ENCODE measurements around the gene POLE4.

POLE4 gene, protein sequence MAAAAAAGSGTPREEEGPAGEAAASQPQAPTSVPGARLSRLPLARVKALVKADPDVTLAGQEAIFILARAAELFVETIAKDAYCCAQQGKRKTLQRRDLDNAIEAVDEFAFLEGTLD

DNA sequence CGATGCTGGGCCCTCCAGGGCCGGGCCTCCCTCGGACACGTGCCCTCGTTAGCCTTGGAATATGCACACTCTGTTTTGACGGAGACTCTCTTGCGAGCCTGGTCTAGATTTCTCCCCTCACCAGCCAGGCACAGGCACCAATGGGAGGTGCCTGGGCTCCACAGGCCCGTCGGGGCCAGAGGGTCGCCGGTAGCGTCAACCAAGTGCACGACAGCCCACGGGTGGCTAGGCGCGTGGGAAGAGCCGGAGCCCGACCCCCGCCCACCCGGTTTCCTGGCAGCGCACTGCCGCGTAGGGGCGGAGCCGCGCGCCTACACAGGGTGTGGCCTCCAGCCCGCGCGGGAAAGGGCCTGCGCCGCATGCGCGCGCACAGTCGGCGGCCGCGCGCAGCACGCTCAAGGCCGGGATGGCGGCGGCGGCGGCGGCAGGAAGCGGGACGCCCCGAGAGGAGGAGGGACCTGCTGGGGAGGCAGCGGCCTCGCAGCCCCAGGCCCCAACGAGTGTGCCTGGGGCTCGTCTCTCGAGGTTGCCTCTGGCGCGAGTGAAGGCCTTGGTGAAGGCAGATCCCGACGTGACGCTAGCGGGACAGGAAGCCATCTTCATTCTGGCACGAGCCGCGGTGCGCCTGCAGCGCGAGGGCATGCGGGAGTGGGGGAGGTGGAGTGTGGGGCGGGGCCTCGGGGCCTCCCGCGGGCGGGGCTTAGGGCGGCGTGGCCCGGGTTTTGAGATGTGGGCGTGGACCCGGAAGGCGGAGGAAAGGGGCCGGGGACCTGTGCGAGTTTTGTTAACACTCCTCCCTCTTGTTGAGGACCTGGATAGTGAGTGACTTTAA lies at the start of gene POLE4:
TSS of gene POLE4 (plus strand) at position 370 of the 832 bp plus-strand sequence. CDS start at position 407, 37 bp downstream.
- peak; percentile 94 for DNase-seq

DNA sequence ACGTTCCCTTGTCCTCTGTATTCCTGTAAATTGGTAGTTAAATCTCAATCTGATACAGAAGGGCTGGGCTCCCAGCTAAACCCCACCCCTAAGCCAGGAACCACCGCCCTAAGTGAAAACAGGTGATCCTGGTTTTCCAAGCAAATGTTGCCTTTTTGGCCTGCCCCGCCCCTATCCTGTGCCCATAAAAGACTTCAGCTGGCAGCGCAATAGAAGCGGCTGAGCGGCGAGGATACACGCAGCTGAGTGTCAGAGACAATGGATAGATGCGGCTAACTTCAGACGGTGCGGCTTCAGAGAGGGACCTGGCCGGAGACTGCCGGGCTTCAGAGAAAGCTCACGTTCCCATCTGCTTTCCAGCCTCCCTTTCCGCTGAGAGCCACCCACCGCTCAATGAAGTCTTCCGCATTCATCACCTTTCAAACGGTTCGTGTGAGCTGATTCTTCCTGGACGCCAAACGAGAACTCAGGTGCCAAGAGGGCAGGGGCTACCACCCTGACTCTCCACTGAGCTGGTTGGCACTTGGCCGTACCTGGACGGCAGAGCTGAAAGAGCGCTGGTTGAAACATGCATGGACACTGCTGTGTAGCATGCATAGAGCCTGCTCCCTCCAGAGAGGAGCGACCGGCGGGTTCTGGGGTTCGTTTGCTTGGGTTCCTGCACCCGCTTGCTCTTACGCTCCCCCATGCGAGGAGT lies 49.5 kb upstream of the POLE4 start:
- no peak for DNase-seq

DNA sequence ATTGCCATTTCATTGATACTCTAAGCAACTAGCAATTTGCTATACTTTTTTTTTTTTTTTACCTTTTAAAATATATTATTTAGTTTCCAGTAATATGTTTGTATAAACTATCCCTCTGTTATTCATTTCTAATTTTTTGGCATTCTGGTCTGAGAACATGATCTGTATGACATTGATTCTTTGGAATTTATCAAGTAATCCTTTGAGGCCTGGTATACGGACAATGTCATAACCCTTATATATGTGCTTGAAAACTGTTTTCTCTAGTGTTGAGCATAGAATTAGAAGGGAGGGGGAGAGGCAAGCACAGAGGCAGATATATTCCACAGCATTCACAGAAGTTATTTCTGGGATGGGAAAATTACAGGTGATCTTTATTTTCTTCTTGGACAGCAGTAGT lies 48.2 kb upstream of the POLE4 start:
- DNase-seq, result no peak

DNA sequence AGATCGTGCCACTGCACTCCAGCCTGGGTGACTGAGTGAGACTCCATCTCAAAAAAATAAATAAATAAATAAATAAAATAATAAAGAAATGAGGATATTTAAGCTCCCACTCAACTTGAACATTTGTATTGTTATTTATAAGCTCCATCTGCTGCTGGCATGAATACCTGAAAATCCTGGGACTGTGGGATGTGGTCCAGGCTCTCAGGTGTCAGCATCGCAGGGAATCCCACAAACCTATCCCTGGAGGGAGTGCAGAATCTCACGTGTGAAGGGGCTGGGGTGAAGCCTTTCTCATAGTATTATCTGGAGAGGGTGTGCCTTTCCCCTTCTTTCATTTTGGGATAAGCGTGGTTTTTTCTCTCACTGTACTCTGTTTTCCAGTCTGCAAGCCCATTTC lies 47.4 kb upstream of the POLE4 start:
- no peak for DNase-seq

DNA sequence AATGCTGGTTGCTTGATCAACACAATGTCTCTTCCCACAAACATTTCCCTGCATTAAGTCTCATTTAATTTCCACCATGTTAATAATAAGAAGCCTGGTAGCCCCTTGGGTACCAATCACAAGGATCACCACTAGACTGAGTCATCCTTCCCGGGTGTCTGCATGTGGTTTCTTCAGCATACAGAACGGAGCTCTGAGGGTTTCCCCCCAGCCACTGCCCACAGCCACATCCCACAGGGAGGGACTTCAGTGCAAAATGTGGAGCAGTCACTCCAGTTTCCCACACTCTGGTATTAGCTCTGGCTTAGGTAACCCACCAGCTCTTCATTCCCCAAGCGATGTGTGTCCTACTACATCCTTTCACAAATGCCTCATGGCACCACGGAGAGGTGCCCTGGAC lies 42.7 kb upstream of the POLE4 start:
- DNase-seq, result no peak

DNA sequence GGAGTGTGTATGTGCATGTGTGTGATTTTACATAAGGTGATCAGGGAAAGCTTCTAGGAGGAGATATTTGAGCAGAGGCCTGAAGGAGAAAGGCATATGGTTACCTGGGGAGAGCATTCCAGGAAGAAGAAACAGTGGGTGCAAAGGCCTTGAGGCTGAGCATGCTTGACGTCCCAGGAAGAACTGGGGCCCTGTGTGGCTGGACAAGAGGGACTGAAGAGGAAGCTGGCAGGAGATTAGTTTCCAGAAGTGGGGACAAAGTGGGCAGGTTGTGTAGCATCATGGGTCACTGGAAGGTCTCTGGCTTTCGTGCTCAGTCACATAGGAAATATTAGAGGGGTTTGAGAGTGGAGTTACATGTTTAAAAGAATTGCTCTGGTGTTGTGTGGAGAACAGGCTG lies 42.0 kb upstream of the POLE4 start:
- DNase-seq, result no peak

DNA sequence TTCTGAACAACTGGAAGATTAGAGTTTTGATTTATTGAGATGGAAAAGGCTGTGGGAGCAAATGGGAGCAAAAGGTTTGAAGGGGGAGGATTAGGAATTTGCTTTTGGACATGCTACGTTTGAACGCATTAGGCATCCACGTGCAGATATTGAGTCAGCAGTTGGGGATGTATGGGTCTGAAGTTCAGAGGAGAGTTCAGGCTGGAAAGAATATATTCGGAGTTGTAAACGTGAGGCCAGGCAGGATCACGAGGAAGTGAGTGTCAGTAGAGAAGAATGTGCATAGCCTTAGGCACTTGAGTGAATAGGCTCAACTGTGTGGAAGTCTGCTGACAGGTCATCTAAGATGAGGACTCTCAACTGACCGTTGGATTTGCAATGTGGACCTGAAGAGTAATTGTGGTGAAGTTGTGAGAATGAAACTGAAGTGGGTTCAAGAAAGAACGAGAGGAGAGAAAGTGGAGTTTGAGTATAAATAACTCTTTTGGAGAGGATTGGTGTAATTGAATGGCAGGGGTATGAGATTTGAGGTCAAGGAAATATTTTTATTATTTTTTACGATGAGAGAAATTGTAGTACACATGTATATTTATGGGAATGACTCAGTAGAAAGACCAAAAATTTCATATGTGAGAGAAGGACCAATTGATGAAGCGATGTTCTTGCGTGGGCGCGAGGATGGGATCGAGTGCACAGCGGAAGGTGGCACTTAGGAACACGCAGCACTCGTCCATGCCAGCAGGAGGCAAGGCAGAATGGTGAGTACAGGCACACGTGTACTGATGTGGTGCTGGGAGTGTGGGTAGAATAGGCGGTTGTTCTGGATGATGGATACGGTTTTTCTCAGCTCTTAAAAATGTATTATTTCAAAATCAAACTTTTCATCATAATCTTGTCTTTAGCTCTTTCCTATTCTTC lies 40.5 kb upstream of the POLE4 start:
- DNase-seq, result no peak

DNA sequence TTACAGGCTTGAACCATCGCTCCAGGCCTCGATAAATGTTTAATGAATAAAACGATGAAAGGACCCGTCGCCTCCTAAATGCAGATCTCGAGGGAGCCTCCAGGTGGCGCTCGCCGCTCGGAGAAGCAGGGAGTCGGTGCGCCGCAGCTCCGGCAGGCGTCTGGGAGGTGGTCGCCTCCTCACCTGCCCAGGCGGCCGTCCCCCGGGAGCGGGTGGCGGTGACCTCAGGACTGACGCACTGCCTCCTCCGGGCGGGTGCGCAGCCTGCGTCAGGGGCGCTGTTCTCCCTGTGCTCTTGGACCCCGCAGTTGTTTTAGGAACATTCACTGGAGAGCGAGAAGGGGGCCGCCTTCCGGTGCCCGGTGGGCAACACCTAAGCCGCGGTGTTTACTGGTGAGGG lies 38.6 kb upstream of the POLE4 start:
- peak; percentile 69 for DNase-seq

DNA sequence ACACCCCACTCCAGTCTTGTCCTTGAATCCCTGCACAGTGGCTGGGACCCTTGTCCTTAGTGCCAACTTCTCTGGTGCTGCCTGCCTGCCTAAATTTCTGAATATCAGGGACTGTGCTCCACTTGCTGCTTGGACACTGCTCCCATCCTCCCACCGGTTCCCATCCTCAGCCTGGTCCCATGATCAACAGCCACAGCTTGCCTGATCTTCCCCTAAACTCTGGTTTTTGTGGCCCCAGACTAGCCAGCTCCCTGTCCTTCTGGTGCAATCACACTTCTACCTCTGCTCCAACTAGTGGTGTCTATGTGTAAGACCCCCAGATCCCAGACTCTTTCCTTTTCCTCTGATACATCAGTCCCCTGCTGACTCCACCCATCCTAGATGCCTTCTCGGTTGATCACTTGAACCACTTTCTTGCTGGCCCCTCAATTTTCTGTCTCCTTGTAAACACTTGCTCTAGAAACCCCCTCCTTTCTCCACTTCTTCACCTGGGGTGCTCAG lies 37.2 kb upstream of the POLE4 start:
- DNase-seq, result no peak

DNA sequence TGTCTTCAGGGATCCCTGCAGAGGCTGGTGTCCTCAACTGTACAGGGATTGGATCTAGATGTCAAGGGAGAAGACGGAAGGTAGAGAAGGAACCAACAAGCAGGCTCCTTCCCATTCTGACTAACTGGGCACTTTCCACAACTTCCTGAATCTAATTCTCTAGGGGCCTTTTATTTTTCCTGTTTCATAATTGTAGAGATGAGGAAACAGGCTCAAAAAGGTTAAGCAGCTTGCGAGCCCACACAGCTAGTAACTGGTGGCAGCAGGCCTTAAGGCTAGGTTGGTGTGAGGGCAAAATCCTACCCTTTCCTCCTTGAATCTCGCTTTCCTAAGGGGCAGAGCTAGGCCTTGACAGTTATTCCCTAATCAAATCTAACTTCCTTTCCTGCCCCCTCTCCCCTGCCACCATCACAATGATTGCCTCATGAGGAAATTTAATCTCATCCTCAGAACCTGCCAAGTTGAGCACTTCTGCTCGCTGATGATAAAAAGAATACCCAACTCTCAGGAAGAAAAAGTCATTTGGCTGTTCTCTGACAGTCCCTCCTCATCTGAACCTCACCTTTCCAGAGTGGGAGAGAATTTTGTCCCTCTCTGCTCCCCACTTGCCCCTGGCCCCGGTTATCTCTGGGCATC lies 35.7 kb upstream of the POLE4 start:
- no peak for DNase-seq

DNA sequence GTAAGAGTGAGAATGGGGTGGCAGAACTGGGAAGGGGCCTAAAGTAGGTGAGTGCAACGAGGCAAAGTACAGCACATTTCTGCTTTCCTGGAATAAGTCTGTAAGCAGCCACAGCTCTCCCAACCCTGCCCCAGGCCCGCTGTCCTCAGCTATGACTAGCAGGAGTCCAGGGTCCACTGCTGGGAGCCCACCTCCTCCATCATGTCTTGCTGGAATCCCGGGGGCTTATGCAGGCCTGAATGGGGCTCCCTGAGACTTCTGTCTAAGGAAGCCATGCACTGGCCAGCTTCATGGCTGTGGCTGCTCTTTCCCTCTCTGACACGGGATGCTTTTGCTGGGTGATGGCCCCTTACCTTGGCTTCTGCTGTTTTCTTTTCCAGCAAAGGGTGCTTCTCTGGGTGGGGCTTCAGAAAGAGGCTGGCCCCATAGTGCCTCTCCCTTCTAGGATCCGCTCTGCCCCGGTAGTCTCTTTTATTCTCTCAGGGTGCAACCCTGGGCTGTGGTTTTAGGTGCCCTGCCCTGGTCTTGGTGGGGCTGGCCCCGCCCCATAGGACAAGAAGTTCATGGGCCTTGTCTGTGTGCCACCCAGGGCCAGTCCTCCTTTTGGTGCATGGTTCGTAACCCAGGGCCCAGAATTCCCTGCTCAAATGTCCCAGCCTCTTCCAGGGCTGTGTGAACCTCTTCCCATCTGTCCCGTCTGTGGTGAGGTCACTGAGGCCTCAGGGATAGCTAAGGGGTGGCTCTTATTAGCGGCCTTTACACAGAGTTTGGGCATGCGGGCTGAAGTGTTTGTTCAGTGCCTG lies 33.8 kb upstream of the POLE4 start:
- no peak for DNase-seq

DNA sequence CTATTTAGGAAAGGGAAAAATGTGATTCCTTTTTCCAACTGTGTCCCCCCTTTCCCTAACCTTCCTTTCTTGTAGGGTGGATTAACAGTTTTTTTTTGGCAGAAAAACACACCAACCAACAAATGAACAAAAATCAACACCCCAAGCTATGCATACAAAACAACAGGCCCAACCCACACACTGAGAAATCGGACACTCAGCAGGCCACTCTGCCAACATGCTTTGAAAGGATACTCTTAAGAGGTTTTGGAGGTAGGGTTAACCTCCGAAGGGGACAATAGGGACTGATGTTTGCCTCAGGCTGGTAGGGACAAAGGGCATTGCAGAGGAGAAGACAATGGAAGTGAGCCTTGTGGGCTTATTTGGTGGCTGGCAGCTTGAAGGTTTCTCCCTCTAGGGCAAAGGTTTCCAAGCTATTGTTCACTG lies 33.1 kb upstream of the POLE4 start:
- no peak for DNase-seq

DNA sequence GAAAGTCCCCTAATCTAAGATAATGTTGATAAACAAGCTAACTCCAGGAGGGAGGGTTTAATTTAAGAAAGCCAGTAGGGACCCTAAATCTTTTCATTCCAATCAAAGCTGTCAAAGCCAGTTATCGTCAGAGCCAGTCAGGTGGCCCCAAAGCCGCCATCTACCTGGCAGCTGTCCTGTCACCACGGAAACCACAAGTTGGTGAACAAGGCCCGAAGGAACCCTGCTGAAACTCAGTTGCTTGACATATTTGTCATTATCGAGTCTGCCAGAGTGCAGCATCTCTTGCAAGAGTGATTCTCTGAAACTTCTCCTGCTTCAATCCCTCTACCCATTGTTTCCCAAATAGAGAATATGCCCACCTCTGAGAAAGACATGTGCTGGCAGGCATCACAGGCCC lies 30.8 kb upstream of the POLE4 start:
- no peak for DNase-seq

DNA sequence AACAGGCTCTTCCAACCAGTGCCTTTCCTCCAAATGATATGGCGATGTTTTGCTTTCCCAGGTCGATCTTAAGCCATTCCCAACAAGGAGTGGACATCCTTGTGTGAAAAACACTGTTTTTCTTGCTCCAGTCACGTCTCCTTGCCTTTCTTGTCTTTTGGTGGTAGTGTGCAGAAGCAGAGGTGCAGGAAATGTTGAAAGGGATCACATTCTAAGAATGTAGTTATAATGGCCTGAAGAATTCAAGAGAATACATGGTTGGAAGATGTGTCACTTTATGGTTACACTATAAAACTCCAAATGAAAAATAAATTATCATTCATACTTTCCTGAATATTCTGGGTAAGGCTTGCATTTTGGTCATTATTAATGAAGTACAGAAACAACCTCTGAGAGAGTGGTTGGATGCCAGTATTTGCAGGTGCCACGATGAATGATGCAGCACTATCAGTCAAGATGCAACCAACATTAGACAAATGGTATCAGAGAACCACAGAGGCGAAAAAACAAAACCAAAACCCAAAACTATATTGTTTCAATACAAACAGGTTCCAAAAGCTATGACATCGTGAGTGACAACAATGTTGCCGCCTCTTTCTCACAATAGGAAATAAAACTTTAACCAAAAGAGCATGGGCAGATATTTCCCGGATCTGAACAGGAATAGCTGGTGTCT lies 27.5 kb upstream of the POLE4 start:
- no peak for DNase-seq

DNA sequence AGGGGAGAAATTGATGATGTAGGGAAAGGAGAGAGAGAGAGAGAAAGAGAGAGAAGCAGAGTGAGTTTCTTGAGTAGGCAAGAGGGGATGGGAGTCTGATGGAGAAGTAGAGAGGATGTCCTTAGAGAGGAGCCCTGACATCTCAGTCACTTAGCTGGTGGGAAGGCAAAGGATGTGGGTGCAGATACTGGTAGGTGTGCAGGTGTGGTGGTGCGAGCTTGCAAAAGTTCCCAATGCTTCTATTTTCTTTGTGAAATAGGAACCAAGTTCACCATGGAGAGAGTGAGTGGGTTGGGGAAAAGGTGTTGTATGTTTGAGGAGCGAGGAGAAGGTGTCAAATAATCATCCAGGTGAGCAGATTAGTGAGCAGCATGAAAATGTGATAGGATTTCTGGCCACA lies 26.5 kb upstream of the POLE4 start:
- no peak for DNase-seq

DNA sequence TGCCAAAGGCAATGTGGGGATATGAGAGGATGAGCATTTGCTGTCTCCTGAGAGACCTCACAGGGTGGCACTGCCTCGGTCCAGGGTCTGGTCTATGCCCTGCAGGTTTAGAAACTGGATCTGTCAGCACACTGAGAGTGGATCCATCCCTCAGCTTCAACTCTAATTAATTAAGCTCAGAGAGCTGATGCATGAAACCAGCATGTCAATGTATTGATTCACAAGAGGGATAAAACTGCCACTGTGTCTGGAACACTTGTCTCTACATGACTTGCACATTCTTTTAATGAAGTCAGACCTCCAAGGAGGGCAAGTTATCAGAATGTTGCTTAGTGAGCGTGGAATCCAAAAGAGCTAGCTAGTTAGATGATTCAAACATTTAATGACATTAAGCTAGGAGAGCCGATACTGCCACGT lies 22.5 kb upstream of the POLE4 start:
- DNase-seq, result no peak

DNA sequence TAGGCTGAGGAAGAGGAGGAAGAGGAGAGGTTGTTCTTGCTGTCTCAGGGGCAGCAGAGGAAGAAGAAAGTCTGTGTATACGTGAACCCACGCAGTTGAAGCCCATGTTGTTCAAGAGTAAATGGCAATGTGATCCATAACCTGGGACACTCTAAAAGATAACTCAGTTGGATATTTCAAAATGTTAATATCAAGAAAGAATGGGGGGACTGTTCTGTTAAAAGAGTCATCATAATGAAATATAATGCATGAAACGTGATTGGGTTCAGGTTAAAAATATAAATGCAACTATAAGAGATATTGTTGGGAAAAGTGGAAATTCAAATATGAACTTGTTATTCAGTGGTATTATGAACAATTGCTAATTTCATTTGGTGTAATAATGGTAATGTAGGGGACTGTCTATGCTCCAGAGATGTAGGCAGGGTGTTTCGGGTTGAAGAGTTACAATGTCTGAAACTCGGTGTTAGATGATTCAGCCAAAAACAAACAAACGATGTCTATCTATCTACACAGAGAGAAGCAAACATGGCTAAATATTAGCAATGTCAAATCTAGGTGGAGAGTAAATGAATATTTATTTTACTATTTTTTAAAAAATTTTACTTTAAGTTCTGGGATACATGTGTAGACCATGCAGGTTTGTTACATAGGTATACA lies 21.1 kb upstream of the POLE4 start:
- DNase-seq, result no peak

DNA sequence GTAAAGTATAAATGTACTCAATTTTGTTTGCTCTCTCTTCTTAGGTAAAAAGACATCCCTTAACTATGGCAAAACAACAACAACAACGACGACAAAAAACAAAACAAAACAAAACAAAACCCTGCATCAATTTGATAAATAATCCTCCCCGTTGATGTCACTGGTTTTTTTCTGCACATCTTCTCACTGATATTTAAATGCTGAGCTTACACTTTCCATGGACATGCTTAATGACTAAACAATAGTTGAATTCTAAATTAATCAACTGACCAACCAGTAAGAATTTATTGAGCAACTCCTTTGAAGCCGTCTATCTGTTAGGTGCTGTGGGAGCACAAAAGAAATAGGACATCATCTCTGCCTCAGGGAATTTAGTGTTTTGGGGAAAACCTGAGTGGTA lies 20.2 kb upstream of the POLE4 start:
- DNase-seq, result no peak

DNA sequence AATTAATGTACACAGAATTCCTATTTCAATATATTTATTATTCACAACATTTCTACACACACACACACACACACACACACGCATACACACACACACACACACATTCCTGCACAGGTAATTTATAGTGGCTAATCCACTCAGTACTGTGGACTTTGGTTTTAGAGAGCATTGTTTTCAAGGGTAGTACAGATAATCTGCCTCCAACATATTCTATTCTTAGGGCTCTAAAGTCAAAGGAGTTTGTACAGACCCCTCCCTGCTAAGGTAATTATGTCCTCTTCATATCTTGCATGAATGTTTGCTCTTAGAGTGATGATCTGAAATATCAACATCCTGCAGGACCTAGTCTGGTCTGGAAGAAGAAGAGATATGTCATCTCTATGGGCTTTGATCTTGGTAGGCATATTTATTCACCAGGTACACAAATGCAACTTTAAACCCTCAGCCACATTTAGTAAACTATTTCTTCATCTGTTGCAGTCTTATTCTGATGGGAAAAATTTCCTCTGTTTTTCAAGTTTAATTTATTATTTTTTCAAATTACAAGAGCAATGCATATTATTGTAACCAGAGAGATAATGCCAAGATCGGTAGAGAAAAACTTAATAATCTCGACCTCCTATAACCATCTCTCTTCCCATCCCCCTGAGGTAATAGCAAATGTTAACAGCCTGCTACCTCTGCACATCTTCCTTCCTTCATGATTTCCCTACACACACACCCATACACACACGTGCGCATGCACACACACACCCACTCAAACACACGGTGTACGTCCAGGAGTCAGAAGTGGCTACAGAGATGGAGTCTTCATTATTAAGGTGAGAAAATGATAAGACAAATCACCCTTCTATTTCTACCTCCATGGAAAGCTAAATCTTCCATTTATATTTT lies 18.3 kb upstream of the POLE4 start:
- no peak for DNase-seq
